Measurements from ENCODE around the gene SLC25A21.
"Not testable (repeated sequence)": the region's sequence is repeated elsewhere in the genome, so short reads cannot be mapped to it uniquely, and the experiment has no call there.

Gene SLC25A21

DNA sequence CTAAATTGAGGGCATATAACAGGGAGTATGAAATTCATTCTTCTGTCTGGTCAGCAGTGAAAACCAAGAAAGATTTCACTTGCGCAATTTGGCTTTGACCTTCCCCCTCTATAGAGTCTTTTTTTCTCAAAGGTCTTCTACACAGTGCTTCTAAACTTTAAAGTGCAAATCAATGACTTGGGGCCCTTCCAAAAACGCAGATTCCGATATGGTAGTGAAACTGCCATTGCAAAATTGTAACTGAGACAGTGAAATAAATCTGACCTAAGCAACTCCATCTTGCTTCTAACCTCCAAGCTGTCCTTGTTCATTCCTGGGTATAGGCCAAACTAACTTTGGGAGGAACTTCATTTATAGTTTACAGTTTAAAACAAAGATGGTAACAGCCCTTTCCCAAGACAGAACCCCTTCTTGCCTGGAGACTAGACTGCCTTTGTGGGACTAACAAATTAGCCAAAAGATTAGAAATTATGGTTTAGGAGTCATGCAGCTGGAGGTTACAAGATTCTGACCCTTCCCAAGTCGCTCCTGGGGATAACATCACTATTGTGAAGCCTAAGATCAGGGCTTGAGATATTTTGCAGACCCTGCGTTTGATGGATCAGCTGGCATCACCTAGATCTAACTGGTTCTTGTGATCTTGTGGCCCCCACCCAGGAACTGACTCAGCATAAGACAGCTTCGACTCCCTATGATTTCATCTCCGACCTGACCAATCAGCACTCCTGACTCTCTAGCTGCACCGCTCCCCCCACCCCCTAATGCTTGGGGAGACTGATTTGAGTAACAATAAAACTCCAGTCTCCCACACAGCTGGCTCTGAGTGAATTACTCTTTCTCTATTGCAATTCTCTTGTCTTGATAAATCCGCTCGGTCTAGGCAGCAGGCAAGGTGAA, 5.0 kb downstream of the SLC25A21 start:
- H3K27me3 ChIP-seq (replicated peaks; ENCODE audit: control insufficient read depth, insufficient read depth, low read length), result no peaks in the 10 kb centered on the region
- no peak for DNase-seq (ENCODE audit: extremely low read depth, insufficient read length)
- TF ChIP-seq, protein P1, sequence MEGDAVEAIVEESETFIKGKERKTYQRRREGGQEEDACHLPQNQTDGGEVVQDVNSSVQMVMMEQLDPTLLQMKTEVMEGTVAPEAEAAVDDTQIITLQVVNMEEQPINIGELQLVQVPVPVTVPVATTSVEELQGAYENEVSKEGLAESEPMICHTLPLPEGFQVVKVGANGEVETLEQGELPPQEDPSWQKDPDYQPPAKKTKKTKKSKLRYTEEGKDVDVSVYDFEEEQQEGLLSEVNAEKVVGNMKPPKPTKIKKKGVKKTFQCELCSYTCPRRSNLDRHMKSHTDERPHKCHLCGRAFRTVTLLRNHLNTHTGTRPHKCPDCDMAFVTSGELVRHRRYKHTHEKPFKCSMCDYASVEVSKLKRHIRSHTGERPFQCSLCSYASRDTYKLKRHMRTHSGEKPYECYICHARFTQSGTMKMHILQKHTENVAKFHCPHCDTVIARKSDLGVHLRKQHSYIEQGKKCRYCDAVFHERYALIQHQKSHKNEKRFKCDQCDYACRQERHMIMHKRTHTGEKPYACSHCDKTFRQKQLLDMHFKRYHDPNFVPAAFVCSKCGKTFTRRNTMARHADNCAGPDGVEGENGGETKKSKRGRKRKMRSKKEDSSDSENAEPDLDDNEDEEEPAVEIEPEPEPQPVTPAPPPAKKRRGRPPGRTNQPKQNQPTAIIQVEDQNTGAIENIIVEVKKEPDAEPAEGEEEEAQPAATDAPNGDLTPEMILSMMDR (IDR thresholded peaks at IDR 0.05; ENCODE audit: insufficient read depth, low read length, poor library complexity, severe bottlenecking), result no peak
- H3K36me3 ChIP-seq (ENCODE audit: control insufficient read depth, insufficient read depth, low read length), result no peaks in the 10 kb centered on the region
- H3K4me3 ChIP-seq (replicated peaks; ENCODE audit: low read depth, low read length), result no peak overlapping the region

DNA sequence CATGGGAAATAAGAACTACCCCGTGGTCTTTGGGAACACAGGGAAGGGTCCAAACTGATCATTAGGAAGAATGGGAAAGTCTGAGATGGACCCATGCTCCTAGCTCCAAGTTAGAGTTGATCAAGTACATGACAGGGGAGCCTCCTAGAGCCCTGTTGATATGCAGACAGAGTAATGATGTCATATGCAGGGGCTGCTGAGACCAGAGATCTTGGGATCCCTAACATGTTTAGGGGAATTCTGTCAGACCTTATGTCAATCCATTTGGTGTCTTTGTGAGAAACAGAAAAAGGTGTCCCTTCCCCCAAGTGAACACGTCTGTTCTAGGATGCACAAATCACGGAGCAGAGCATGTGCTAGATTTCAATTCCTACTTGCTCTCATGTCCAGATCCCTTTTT, 6.6 kb downstream of the SLC25A21 start:
- DNase-seq (ENCODE audit: extremely low read depth, insufficient read length), result no peak
- no peaks in the 10 kb centered on the region for H3K27me3 ChIP-seq (replicated peaks; ENCODE audit: control insufficient read depth, insufficient read depth, low read length)
- H3K4me3 ChIP-seq (replicated peaks; ENCODE audit: low read depth, low read length), result no peak overlapping the region
- H3K36me3 ChIP-seq (ENCODE audit: control insufficient read depth, insufficient read depth, low read length), result no peaks in the 10 kb centered on the region
- TF ChIP-seq, protein P1 (IDR thresholded peaks at IDR 0.05; ENCODE audit: insufficient read depth, low read length, poor library complexity, severe bottlenecking), result no peak

DNA sequence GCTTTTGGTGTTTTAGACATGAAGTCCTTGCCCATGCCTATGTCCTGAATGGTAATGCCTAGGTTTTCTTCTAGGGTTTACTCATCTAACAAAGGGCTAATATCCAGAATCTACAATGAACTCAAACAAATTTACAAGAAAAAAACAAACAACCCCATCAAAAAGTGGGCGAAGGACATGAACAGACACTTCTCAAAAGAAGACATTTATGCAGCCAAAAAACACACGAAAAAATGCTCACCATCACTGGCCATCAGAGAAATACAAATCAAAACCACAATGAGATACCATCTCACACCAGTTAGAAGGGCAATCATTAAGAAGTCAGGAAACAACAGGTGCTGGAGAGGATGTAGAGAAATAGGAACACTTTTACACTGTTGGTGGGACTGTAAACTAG, 10.1 kb downstream of the SLC25A21 start:
- not testable (repeated sequence) for H3K36me3 ChIP-seq (ENCODE audit: control insufficient read depth, insufficient read depth, low read length); H3K27me3 ChIP-seq (replicated peaks; ENCODE audit: control insufficient read depth, insufficient read depth, low read length); DNase-seq (ENCODE audit: extremely low read depth, insufficient read length); H3K4me3 ChIP-seq (replicated peaks; ENCODE audit: low read depth, low read length)

DNA sequence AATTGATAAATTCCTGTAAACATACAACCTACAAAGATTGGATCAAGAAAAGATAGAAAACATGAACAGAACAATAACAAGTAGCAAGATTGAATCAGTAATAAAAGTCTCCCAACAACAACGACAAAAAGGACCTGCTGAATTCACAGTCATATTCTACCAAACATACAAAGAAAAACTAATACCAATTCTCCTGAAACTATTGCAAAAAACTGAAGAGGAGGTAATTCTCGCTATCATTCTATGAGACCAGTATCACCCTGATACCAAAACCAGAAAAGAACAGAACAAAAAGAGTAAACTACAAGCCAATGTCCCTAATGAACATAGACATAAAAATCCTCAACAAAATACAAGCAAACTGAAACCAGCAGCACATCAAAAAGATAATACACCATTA, 14.4 kb downstream of the SLC25A21 start:
- TF ChIP-seq, protein P1 (IDR thresholded peaks at IDR 0.05; ENCODE audit: insufficient read depth, low read length, poor library complexity, severe bottlenecking), result no peak
- H3K4me3 ChIP-seq (replicated peaks; ENCODE audit: low read depth, low read length), result no peak overlapping the region
- no peaks in the 10 kb centered on the region for H3K36me3 ChIP-seq (ENCODE audit: control insufficient read depth, insufficient read depth, low read length)
- H3K27me3 ChIP-seq (replicated peaks; ENCODE audit: control insufficient read depth, insufficient read depth, low read length), result no peaks in the 10 kb centered on the region
- DNase-seq (ENCODE audit: extremely low read depth, insufficient read length), result no peak

DNA sequence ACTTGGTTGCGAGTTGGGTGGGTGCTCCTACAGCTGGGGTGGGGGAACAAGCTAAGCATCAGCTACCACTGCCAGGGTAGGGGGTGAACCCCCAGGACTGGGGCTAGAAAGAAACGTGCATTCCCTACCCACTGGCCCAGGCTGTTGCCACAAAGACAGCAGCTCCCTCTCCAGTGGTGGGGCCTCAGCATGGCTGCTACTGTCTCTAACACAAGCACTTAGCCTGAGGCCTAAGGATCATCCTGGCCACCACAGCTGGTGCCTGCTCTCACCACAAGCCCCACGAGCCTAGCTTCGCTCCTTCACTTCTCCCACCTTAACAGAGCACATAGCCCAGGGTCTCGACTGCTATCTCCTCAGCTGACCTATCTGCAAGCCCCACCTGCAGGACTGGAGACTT, 18.9 kb downstream of the SLC25A21 start:
- TF ChIP-seq, protein P1 (IDR thresholded peaks at IDR 0.05; ENCODE audit: insufficient read depth, low read length, poor library complexity, severe bottlenecking), result no peak
- H3K27me3 ChIP-seq (replicated peaks; ENCODE audit: control insufficient read depth, insufficient read depth, low read length), result no peaks in the 10 kb centered on the region
- H3K36me3 ChIP-seq (ENCODE audit: control insufficient read depth, insufficient read depth, low read length), result no peaks in the 10 kb centered on the region
- DNase-seq (ENCODE audit: extremely low read depth, insufficient read length), result no peak
- no peak overlapping the region for H3K4me3 ChIP-seq (replicated peaks; ENCODE audit: low read depth, low read length)

DNA sequence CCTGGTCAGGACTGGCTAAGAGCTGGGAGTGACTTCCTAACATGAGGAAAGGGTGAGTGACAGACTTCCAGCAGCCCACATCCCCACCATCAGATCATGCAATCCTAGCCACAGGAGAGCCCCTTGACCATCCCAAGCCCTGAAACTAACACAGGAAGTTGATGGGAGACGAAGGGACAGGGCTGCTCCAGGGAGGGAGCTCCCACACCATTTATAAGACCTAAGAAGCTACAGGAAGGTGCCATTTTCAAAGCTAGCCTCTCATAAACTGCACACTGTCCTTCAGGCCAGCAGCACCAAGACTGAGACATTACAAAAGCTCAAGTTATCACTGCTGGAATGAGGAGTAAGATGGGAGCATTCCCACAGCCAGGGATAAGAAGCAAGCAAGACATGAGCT, 19.4 kb downstream of the SLC25A21 start:
- Histone ChIP-seq H3K27me3 (replicated peaks; ENCODE audit: control insufficient read depth, insufficient read depth, low read length) (no peaks in the 10 kb centered on the region), H3K36me3 (ENCODE audit: control insufficient read depth, insufficient read depth, low read length) (no peaks in the 10 kb centered on the region), H3K4me3 (replicated peaks; ENCODE audit: low read depth, low read length) (no peak overlapping the region)
- TF ChIP-seq, protein P1 (IDR thresholded peaks at IDR 0.05; ENCODE audit: insufficient read depth, low read length, poor library complexity, severe bottlenecking), result no peak
- DNase-seq (ENCODE audit: extremely low read depth, insufficient read length), result no peak
